GM23338 (cell line): ENCODE measurements around the gene CLGN. TPM values are rescaled to one million over a fixed set of nuclear protein-coding genes. Genes with fewer than 3 reads are reported as not detected.

Source experiments
- ATAC-seq: fragments of 200-7000 bp; cut with Tn5 transposase; 3 replicates; pipeline ENCODE4 v1.9.1; 2020
- DNase-seq: peaks from one replicate; pipeline ENCODE4 v3.0.0-alpha.2; 2015; ENCODE audit warnings: low spot score
- H2AFZ ChIP-seq: fragments of 200-600 bp; sonication (generic); 2 replicates; pipeline ENCODE4 v1.8.0; 2016; ENCODE audit warnings: antibody characterized with exemption, mild to moderate bottlenecking, moderate library complexity
- H3F3A ChIP-seq: fragments of 200-600 bp; sonication (generic); replicated peaks from 2 replicates; pipeline ENCODE4 v1.8.0; 2017; ENCODE audit warnings: antibody characterized with exemption, mixed run types, low read depth
- H3K27ac ChIP-seq: fragments of 200-600 bp; sonication (generic); 2 replicates; pipeline ENCODE4 v1.6.1; 2016; ENCODE audit warnings: low read depth
- H3K27me3 ChIP-seq: fragments of 200-600 bp; sonication (generic); 2 replicates; pipeline ENCODE4 v1.8.0; 2016; ENCODE audit warnings: mild to moderate bottlenecking, mixed run types, moderate library complexity; ENCODE audit not compliant: insufficient read depth
- H3K36me3 ChIP-seq: fragments of 200-600 bp; sonication (generic); 2 replicates; pipeline ENCODE4 v1.8.0; 2016; ENCODE audit warnings: mild to moderate bottlenecking; ENCODE audit not compliant: insufficient read depth
- H3K4me1 ChIP-seq: fragments of 200-600 bp; sonication (generic); 2 replicates; pipeline ENCODE4 v1.8.0; 2016; ENCODE audit warnings: mild to moderate bottlenecking, moderate library complexity; ENCODE audit not compliant: insufficient read depth
- H3K4me2 ChIP-seq: fragments of 200-600 bp; sonication (generic); 2 replicates; pipeline ENCODE4 v1.7.1; 2017; ENCODE audit warnings: mixed run types
- H3K4me3 ChIP-seq: fragments of 200-600 bp; sonication (generic); 2 replicates; pipeline ENCODE4 v1.6.1; 2016; ENCODE audit warnings: mixed run types
- H3K79me2 ChIP-seq: fragments of 200-600 bp; sonication (generic); replicated peaks from 2 replicates; pipeline ENCODE4 v1.8.0; 2017; ENCODE audit warnings: mild to moderate bottlenecking; ENCODE audit not compliant: insufficient read depth
- H3K9me2 ChIP-seq: fragments of 200-600 bp; sonication (generic); 2 replicates; pipeline ENCODE4 v1.8.0; 2017; ENCODE audit not compliant: insufficient read depth
- H4K20me1 ChIP-seq: fragments of 200-600 bp; sonication (generic); replicated peaks from 2 replicates; pipeline ENCODE4 v1.8.0; 2017; ENCODE audit warnings: mild to moderate bottlenecking; ENCODE audit not compliant: insufficient read depth
- H3K27ac Mint-ChIP-seq: 2 replicates; pipeline ENCODE4 v1.8.0; 2020; ENCODE audit warnings: inconsistent platforms, mild to moderate bottlenecking, moderate library complexity, mixed read lengths
- H3K27me3 Mint-ChIP-seq: 3 replicates; pipeline ENCODE4 v1.8.0; 2022; ENCODE audit warnings: low read depth, mild to moderate bottlenecking, moderate library complexity, mixed read lengths, inconsistent platforms; ENCODE audit not compliant: insufficient read depth, poor library complexity
- H3K36me3 Mint-ChIP-seq: 3 replicates; pipeline ENCODE4 v1.8.0; 2021; ENCODE audit warnings: low read depth, mild to moderate bottlenecking, inconsistent platforms, moderate library complexity, mixed read lengths
- H3K4me1 Mint-ChIP-seq: 3 replicates; pipeline ENCODE4 v1.8.0; 2020; ENCODE audit warnings: mild to moderate bottlenecking, inconsistent platforms, mixed read lengths
- H3K4me3 Mint-ChIP-seq: 3 replicates; pipeline ENCODE4 v1.8.0; 2021; ENCODE audit warnings: moderate library complexity, mild to moderate bottlenecking, inconsistent platforms, mixed read lengths
- H3K9me3 Mint-ChIP-seq: 3 replicates; pipeline ENCODE4 v1.8.0; 2020; ENCODE audit warnings: moderate library complexity, mild to moderate bottlenecking, inconsistent platforms, mixed read lengths
- CREB1 ChIP-seq: fragments of 250-450 bp; sonication (Bioruptor Pico); IDR thresholded peaks from 2 replicates; pipeline ENCODE4 v1.5.0; 2020; ENCODE audit warnings: low read depth, mild to moderate bottlenecking, moderate library complexity
- CTCF ChIP-seq, 2 experiments: fragments of 200-600 bp in 1 of 2; sonication (generic) in 1 of 2; conservative IDR thresholded peaks; 2 replicates each; pipeline versions ENCODE4 v1.5.1 to v1.6.1; 2016 to 2017; ENCODE audit warnings: antibody characterized with exemption in 2 of 2, low read depth in 2 of 2, mild to moderate bottlenecking in 2 of 2, moderate library complexity in 1 of 2
- ETS1 ChIP-seq: IDR thresholded peaks from 2 replicates; pipeline ENCODE4 v1.6.1; 2016; ENCODE audit warnings: antibody characterized with exemption
- EZH2 ChIP-seq: fragments of 200-600 bp; sonication (generic); IDR thresholded peaks from one replicate; pipeline ENCODE4 v1.8.0; 2017; ENCODE audit warnings: antibody characterized with exemption, mild to moderate bottlenecking, low read depth; ENCODE audit not compliant: unreplicated experiment
- EZH2phosphoT487 ChIP-seq: fragments of 200-600 bp; sonication (generic); IDR thresholded peaks from one replicate; pipeline ENCODE4 v1.8.1; 2018; ENCODE audit warnings: antibody characterized with exemption; ENCODE audit not compliant: unreplicated experiment
- JUNB ChIP-seq: IDR thresholded peaks from one replicate; pipeline ENCODE4 v1.6.1; 2016; ENCODE audit warnings: antibody characterized with exemption; ENCODE audit not compliant: unreplicated experiment
- NANOG ChIP-seq: IDR thresholded peaks from 2 replicates; pipeline ENCODE4 v1.6.1; 2016; ENCODE audit warnings: antibody characterized with exemption, borderline replicate concordance
- POLR2AphosphoS5 ChIP-seq: IDR thresholded peaks from 2 replicates; pipeline ENCODE4 v1.6.1; 2016; ENCODE audit warnings: antibody characterized with exemption, low read depth
- STAT1 ChIP-seq: IDR thresholded peaks from one replicate; pipeline ENCODE4 v1.6.1; 2016; ENCODE audit warnings: antibody characterized with exemption; ENCODE audit not compliant: unreplicated experiment
- ZNF114 ChIP-seq: fragments of 250-450 bp; sonication (Bioruptor Pico); IDR thresholded peaks from 2 replicates; pipeline ENCODE4 v1.5.0; 2020; ENCODE audit warnings: mild to moderate bottlenecking, moderate library complexity
- ZNF331 ChIP-seq: fragments of 250-450 bp; sonication (Bioruptor Pico); IDR thresholded peaks from 2 replicates; pipeline ENCODE4 v1.5.0; 2020; ENCODE audit warnings: low read depth, mild to moderate bottlenecking, moderate library complexity
- ZNF462 ChIP-seq: fragments of 250-450 bp; sonication (Bioruptor Pico); IDR thresholded peaks from 2 replicates; pipeline ENCODE4 v1.5.0; 2020; ENCODE audit warnings: mild to moderate bottlenecking, moderate library complexity
- polyA plus RNA-seq: library from polyadenylated mRNA; unstranded; fragments of >200 nt; fragmentation: Nextera tagmentation; extraction: Ambion mirVana; gene quantifications from 2 replicates; pipeline ENCODE4 v1.2.1, GENCODE V29; 2016
- total RNA-seq: library from RNA; depleted of rRNA; stranded (reverse); fragments of >200 nt; shearing (Covaris generic); gene quantifications from 2 replicates; pipeline ENCODE4 v1.2.3, GENCODE V29; 2014

The CLGN gene
- total and polyA plus RNA-seq, 2 experiments from 2014 or later: 4.0 to 5.2 TPM

GRCh38 chr4:140439644-140440142, 12.2 kb upstream of the CLGN start (continued):
- TF ChIP-seq POLR2AphosphoS5 (no peak), CREB1 (no peak)

GRCh38 chr4:140427919-140428471, 547 bp upstream of the CLGN start:
- Histone ChIP-seq H3K79me2 (no peaks in the 10 kb centered on the region), H2AFZ (peak overlapping the region; percentile 82; the same call in 1 of the 2 replicates), H3K9me2 (0 out of 2 replicates have a peak, but pooled peaks cover 4% of the 10 kb centered on the region), H3K27me3 (no peaks in the 10 kb centered on the region), H4K20me1 (no peaks in the 10 kb centered on the region), H3K4me2 (peak overlapping the region; percentile 81), H3K36me3 (no peaks in the 10 kb centered on the region), H3F3A (no peaks in the 10 kb centered on the region), H3K4me1 (no peaks in the 10 kb centered on the region; the same call in none of the 2 replicates), H3K4me3 (peak overlapping the region; percentile 80), H3K27ac (no peak overlapping the region)
- DNase-seq (peak; percentile 17), ATAC-seq (no peak)
- Mint-ChIP-seq H3K27ac (peak overlapping the region; percentile 47; the same call in 1 of the 2 replicates), H3K27me3 (no peaks in the 10 kb centered on the region), H3K4me3 (peak overlapping the region; percentile 83), H3K9me3 (no peaks in the 10 kb centered on the region), H3K36me3 (no peaks in the 10 kb centered on the region), H3K4me1 (peaks cover 14% of the 10 kb centered on the region; the same call in 2 of the 3 replicates)
- TF ChIP-seq ETS1 (no peak), ZNF114 (CRISPR knock-in tag) (no peak), CREB1 (no peak), JUNB (no peak), POLR2AphosphoS5 (no peak), STAT1 (no peak), NANOG (no peak), EZH2phosphoT487 (no peak), ZNF331 (CRISPR knock-in tag) (no peak), EZH2 (no peak), CTCF (conservative IDR thresholded peaks at IDR 0.05; ENCODE audit: low read depth in 2 of 2) (no peak), ZNF462 (CRISPR knock-in tag) (no peak)
